Heart left ventricle (tissue), 13 donors: ENCODE results near the gene MRPL33.

Experiments used
- POLR2A ChIP-seq, 2 donors: fragments of 450-650 bp; IDR thresholded peaks; one replicate each; pipeline ENCODE4 v1.6.1; 2017; ENCODE audit warnings: antibody characterized with exemption in 2 of 2, mild to moderate bottlenecking in 2 of 2, moderate library complexity in 2 of 2
- TF ChIP-seq, protein P1 (sequence below), 12 donors: fragments of 200-600 bp; sonication (generic) in 4 of 12; IDR thresholded peaks; one replicate each; pipeline versions ENCODE4 v1.5.0 to v1.8.0; 2018 to 2022; ENCODE audit warnings: antibody characterized with exemption in 12 of 12, mild to moderate bottlenecking in 5 of 12
- donor health status: ischemic (EF 13 %, LVEDD 7.1; RV severe dilation, severe dysfunction).
- donor health status: DM: no; HTN: yes; CAD: no.
- donor health status: DM: no; HTN: no; CAD: no.
- donor health status: ischemic (EF 25% LVEDD 6.9; RV normal size, moderate dysfunction).
- donor health status: ischemic (EF 25% LVEDD 5.7; RV mildly dilated, moderate dysfunction).
- donor health status: ischemic (EF 35%, LVEDD 5.7; RV mildly dilated, moderate dysfunction).
- donor health status: nonischemic (EF 11% LVEDD 7.7; RV severe dilation, severe dysfunction).
- donor health status: DM: yes; HTN: yes; CAD: no.
- donor health status: PGD.
- donor health status: ischemic (EF 29% LVEDD 5.4; RV normal size, mild dysfunction).
- donor health status: nonischemic (EF 23%, LVEDD 6.1; RV moderate dilation, normal function).

DNA sequence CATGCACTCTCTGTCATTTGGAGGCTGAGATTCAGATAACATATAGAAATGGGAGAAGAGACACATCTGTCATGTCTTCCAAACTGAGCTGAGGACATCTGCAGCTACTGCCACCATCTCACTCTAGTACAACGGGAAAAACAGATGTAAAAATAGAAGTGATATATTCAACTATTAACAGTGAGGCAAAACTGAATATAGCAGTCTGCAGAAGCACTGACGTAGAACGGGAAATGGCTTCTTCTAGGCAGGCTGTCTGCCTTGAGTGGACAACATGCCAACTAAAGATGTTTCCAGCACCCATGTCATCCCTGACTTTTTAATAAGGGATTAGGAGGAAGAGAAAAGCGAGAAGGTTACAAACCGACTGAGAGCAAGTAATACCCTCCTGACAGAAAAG, 51.6 kb downstream of the MRPL33 start:
- TF ChIP-seq, protein P1, sequence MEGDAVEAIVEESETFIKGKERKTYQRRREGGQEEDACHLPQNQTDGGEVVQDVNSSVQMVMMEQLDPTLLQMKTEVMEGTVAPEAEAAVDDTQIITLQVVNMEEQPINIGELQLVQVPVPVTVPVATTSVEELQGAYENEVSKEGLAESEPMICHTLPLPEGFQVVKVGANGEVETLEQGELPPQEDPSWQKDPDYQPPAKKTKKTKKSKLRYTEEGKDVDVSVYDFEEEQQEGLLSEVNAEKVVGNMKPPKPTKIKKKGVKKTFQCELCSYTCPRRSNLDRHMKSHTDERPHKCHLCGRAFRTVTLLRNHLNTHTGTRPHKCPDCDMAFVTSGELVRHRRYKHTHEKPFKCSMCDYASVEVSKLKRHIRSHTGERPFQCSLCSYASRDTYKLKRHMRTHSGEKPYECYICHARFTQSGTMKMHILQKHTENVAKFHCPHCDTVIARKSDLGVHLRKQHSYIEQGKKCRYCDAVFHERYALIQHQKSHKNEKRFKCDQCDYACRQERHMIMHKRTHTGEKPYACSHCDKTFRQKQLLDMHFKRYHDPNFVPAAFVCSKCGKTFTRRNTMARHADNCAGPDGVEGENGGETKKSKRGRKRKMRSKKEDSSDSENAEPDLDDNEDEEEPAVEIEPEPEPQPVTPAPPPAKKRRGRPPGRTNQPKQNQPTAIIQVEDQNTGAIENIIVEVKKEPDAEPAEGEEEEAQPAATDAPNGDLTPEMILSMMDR (IDR thresholded peaks at IDR 0.05) = no peak
- no peak for TF ChIP-seq POLR2A (IDR thresholded peaks at IDR 0.05)
